GM04504 (cell line): ENCODE data around the gene PEX14.
A peak's percentile ranks its signal among the peaks of the same experiment; 100 is the strongest.

Source experiments
- DNase-seq: peaks from one replicate; pipeline ENCODE4 v3.0.0-alpha.2; 2012; ENCODE audit warnings: low read depth

The PEX14 gene

DNA sequence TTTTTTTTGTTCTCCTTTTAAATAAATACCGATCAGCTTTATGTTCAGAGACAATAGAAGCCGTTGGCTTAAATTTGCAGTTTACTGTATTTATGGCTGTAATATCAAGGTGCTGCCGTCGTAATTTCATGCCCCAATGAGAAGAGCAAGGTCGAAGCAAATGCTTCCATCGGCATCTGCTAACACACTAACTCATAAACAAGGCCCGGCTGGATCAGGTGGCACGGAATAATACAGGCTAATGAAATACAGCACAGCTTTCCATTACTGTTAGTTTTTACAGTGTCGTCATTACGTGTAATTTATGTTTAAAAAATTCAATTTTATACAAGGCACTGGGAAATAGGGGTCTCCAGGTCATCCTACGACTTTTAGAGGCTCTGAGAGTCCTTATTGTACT is 119.0 kb downstream of the PEX14 start:
- DNase-seq: no peak

GRCh38 chr1:10594595-10595223 is 120.0 kb downstream of the PEX14 start:
- DNase-seq: no peak

DNA sequence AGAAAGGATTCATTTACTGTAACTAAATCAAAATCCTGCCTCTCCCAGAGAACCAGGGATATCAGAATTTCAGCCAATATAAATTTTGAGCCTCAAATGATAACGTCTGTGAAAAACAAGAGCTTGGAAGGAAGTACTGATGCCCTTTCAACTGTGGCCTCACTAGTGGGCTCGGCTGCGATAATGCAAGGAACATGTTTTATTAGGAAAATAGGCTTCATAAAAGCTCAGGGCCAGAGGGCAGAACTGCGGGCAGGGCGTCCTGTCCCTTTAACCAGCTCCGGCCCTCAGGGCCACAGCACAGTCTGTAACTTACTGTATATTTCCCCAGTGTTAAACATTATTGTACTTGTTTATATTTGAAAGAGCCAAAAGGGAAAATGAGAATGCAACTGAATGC is 122.0 kb downstream of the PEX14 start:
- no peak for DNase-seq

GRCh38 chr1:10597492-10598388 is 123.0 kb downstream of the PEX14 start:
- no peak for DNase-seq

DNA sequence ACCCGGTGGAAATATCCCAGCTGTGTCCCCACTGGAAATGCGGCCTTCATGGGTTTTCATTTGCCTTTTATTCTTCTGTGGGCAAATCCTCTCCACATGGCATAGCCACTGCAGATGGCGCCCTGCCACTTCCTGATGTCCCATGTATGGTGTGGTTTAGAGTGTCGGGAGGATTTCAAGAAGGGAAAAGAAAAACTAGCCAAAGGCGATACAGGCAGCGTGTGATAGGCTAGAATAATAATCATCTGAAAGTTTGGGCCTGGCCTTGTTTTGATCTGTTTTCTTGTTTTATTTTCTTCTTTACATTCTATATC is 123.6 kb downstream of the PEX14 start:
- DNase-seq: no peak

DNA sequence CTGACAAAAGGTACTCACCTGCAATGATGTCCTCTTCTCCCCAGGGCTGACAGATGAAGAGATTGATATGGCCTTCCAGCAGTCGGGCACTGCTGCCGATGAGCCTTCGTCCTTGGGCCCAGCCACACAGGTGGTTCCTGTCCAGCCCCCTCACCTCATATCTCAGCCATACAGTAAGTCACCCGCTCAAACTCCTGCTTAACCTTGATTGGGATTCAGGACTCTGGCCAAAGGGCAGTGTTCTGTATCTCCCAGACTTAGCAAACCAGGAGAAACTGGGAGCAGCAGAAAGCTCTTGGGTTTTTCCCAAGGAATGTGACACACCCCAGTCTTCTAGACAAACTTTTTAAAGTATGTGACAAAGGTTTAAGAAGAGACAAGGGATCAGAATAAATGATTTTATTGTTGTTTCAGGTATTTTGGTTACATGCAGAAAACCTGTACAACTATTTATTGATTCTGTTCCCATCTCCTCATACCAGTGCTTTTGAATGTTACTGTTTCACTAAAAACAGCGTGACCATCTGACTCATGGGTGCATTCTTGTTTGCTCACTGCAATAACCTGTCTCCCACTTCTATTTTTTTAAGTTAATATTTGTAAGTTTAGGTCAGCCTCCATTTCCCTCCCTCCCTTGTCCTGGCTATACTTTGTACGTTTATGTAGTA is 124.6 kb downstream of the PEX14 start:
- peak; percentile 38 for DNase-seq

DNA sequence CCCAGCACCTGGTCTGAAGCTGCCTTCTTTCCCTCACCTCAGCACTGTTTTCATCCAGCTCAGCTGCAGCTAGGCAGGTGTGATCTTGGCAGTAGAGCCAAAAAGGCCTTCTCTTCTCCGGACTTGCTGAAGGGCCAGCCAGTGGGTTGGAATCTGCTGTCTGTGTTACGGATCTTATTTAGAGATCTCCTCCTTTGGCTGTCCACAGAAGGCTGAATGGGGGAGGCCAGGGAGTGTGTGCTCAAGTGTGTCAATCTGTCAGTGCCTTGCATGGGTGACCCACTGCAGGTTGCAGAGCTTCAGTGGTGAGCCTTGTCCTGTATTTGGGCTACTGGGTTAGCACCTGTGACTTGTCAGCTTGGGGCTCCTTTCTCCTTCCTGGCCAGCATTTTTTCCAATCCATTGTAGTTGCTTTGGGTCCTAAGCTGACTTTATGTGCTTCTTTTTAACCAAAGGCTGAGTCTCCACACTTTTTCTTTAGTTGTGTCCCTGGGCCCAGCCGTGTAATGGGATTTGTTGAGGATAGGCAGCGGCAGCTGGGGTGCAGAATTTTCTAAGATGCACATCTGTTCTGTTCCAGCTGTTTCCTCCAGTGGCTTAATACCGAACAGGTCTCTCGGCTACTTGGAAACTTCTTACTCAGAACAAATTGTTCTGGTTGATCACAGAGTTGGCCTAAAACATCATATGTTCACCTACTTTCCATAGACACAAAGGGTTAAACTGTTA is 126.8 kb downstream of the PEX14 start:
- DNase-seq: no peak

DNA sequence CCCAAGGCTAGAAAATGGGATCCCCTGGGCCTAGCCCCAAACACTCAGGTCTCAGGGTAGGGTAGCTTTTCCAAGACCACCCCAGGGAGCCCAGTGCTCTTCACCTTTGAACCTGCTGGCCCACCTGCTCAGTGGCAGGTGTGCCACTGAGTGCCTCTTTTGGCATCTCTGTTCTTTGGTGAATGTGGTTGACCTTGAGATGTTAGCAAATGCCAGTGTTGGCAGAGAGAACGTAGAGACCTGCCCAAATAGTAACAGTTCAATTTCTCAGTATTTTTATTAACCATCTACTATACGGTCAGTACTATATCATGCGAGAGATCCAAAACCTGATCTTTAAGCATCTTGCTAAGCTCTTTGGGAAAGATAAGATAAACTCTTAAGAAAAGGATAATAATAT is 128.2 kb downstream of the PEX14 start:
- DNase-seq: no peak

GRCh38 chr1:10604966-10605365 is 130.2 kb downstream of the PEX14 start:
- no peak for DNase-seq

- no peak for DNase-seq
These were observed 131.3 kb downstream of the PEX14 start for GRCh38 chr1:10606064-10606463.

GRCh38 chr1:10607228-10607627 is 132.5 kb downstream of the PEX14 start:
- DNase-seq: no peak

DNA sequence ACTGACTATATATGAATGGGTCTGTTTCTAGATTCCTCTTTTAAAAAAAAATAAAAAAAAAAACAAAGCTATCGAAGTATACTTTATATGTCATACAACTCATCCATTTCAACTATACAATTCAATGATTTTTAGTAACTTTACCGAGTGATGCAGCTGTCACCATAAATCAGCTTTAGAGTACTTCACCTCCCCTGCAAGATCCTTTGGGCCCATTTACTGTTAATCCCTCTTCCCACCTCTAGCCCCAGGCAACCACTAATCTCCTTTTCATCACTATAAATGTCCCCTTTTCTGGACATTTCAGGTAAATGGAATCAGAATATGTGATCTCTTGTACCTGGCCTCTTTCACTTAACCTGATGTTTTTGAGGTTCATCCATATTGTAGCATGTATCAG is 133.9 kb downstream of the PEX14 start:
- no peak for DNase-seq

DNA sequence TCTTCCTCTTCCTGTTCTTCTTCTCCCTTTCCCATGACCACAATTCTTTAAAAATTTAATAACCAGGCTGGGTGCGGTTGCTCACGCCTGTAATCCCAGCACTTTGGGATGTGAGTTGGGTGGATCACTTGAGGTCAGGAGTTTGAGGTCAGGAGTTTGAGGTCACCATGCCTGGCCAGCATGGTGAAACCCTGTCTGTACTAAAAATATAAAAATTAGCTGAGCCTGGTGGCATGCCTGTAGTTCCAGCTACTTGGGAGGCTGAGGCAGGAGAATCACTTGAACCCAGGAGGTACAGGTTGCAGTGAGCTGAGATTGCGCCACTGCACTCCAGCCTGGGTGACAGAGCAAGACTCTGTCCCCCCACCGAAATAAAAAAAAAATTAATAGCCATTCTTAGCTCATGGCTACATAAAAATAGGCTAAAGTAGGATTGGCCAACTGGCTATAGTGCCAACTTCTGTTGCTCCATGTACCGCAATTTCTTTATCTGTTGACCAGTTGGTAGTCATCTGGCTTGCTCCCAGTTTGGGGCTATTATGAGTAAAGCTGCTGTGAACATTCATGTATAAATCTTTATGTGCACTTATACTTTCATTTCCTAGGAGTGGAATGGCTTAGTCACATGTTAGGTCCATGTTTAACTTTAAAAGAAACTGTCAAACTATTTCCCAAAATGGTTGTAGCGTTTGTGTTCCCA is 136.3 kb downstream of the PEX14 start:
- no peak for DNase-seq

GRCh38 chr1:10612436-10613160 is 137.8 kb downstream of the PEX14 start:
- DNase-seq: no peak

DNA sequence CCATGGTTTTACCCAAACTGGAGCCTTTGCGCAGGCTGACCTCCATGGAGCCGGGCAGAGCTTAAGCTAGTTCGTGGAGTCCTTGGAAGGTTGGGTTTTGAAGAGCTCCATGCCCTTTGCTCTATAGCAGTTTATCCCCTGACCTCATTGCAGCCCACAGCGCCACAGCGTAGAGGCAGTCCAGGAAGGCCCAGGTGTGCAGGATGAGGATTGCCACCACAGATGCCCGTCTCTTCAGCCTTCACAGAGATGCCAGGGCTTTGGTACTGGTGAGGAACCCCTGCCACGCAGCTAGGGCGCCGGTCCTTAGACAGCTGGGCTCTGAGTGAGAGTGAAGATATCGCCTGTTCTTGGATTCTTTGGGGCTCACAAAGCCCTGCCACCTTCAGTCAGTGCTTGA is 138.6 kb downstream of the PEX14 start:
- no peak for DNase-seq

- DNase-seq: no peak
These were observed 139.1 kb downstream of the PEX14 start for GRCh38 chr1:10613861-10614260.

DNA sequence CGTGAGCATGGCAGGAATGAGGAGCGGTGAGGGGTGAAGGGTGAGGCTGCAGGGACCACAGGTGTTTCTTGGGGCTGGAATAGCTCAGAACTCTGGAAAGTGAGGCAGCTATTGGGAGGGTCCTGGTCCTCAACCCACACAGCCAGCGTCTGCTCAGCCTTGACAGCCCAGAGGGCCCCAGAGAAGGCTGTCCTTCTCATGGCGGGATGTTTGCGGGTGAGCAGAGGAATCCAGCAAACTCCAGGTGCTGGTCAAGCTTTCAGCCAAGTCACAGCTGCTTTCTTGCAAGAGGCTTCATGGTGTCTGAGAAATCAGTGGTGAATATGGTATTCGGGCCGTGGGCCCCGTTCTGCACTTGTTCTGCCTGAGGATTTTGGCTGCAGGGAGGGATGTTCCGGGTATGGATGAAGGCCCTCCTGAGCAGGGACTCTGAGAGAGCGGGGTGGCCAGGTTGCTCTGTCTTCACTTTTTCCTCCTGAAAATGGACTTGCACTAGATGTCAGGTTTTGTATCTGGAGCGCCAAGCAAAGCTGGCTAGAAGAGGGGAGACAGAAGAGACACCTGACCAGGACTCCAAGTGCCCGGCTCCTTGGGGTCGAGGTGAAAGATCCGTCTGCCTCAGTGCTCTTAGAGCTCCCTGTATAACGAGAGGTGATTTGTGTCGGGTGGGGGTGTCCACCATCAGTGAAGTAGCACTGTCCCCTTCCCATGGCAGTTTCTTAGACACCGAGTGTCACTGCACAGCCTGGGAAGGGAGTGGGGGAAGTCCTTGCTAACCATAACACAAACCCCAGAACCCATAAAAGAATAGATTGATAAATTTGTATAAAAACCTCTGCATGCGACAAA is 139.9 kb downstream of the PEX14 start:
- no peak for DNase-seq

GRCh38 chr1:10615332-10615731 is 140.6 kb downstream of the PEX14 start:
- DNase-seq: no peak

- DNase-seq: no peak
These were observed 141.4 kb downstream of the PEX14 start for GRCh38 chr1:10615932-10616671.

GRCh38 chr1:10616696-10617095 is 141.9 kb downstream of the PEX14 start:
- no peak for DNase-seq
